CD4-positive, alpha-beta memory T cell (primary cell): ENCODE results near the gene MTA3. TPM values are rescaled to one million over a fixed set of nuclear protein-coding genes. Genes with fewer than 3 reads are reported as not detected.
A peak's percentile ranks its signal among the peaks of the same experiment; 100 is the strongest.
"Not testable (repeated sequence)": the region's sequence is repeated elsewhere in the genome, so short reads cannot be mapped to it uniquely, and the experiment has no call there.

Experiments
- CTCF ChIA-PET: fragments of 350-600 bp; sonication (Branson Sonifier 250); formaldehyde crosslinking; loops from one replicate; lab custom pipeline; 2021; ENCODE audit warnings: inconsistent platforms; ENCODE audit not compliant: partially characterized antibody; lab: Charles Lee
- POLR2A ChIA-PET: fragments of 350-600 bp; sonication (Branson Sonifier 250); formaldehyde crosslinking; loops from one replicate; lab custom pipeline; 2021; ENCODE audit not compliant: partially characterized antibody; lab: Charles Lee
- DNase-seq, 5 donors: peaks; one replicate each; pipeline versions ENCODE4 v3.0.0 to v3.0.0-alpha.2; 2020 to 2022; ENCODE audit warnings: mixed read lengths in 1 of 5
- H3K27ac ChIP-seq: one replicate; pipeline ENCODE4 v1.7.0; 2013; ENCODE audit warnings: low read depth, low read length
- H3K27me3 ChIP-seq: 2 replicates; pipeline ENCODE4 v1.7.0; 2013; ENCODE audit warnings: mild to moderate bottlenecking, low read length, moderate library complexity; ENCODE audit not compliant: insufficient read depth
- H3K36me3 ChIP-seq: 2 replicates; pipeline ENCODE4 v1.7.0; 2013; ENCODE audit warnings: mild to moderate bottlenecking, low read length, moderate library complexity; ENCODE audit not compliant: insufficient read depth
- H3K4me1 ChIP-seq: 2 replicates; pipeline ENCODE4 v1.7.0; 2013; ENCODE audit warnings: mild to moderate bottlenecking, low read length, moderate library complexity; ENCODE audit not compliant: insufficient read depth
- H3K4me3 ChIP-seq, 2 donors: one replicate each; pipeline ENCODE4 v1.7.0; 2013; ENCODE audit warnings: low read length in 2 of 2, mild to moderate bottlenecking in 1 of 2
- H3K9me3 ChIP-seq, 2 donors: one replicate each; pipeline ENCODE4 v1.7.0; 2013; ENCODE audit warnings: low read length in 2 of 2, control low read depth in 1 of 2; ENCODE audit not compliant: control insufficient read depth in 1 of 2
- H3K27ac Mint-ChIP-seq, 7 donors: one replicate each; pipeline ENCODE4 v1.8.0; 2020 to 2021; ENCODE audit warnings: mixed read lengths in 7 of 7, mild to moderate bottlenecking in 6 of 7, inconsistent platforms in 3 of 7, moderate library complexity in 3 of 7
- H3K27me3 Mint-ChIP-seq, 2 donors: one replicate each; pipeline ENCODE4 v1.8.0; 2020 to 2021; ENCODE audit warnings: mixed read lengths in 2 of 2
- H3K36me3 Mint-ChIP-seq, 2 donors: one replicate each; pipeline ENCODE4 v1.8.0; 2020 to 2021; ENCODE audit warnings: mixed read lengths in 2 of 2, inconsistent platforms in 1 of 2, mild to moderate bottlenecking in 1 of 2
- H3K4me1 Mint-ChIP-seq, 4 donors: one replicate each; pipeline ENCODE4 v1.8.0; 2020 to 2021; ENCODE audit warnings: mixed read lengths in 4 of 4, mild to moderate bottlenecking in 1 of 4
- H3K4me3 Mint-ChIP-seq, 8 donors: one replicate each; pipeline ENCODE4 v1.8.0; 2020 to 2021; ENCODE audit warnings: mixed read lengths in 8 of 8, mild to moderate bottlenecking in 7 of 8, moderate library complexity in 6 of 8, inconsistent platforms in 3 of 8
- H3K9me3 Mint-ChIP-seq, 8 donors: one replicate each; pipeline ENCODE4 v1.8.0; 2020 to 2021; ENCODE audit warnings: mixed read lengths in 8 of 8, mild to moderate bottlenecking in 5 of 8, inconsistent platforms in 3 of 8, moderate library complexity in 1 of 8
- intact Hi-C: fragments of 100-400 bp; cut with micrococcal nuclease; formaldehyde crosslinking; loops from one replicate; pipeline ENCODE4 v1.15.1; 2023
- polyA plus RNA-seq, 2 donors: library from polyadenylated mRNA; unstranded; fragments of 300-500 nt; fragmentation: Illumina TruSeq; gene quantifications; one replicate each; pipeline ENCODE4 v1.2.3, GENCODE V29; 2021
- total RNA-seq, 2 experiments: library from RNA; stranded (reverse); gene quantifications; one replicate each; pipeline ENCODE4 v1.2.3, GENCODE V29; 2021

Gene MTA3
- total and polyA plus RNA-seq, 4 experiments from 2014 or later: 7.7 to 21.3 (median 13.3) TPM

DNA sequence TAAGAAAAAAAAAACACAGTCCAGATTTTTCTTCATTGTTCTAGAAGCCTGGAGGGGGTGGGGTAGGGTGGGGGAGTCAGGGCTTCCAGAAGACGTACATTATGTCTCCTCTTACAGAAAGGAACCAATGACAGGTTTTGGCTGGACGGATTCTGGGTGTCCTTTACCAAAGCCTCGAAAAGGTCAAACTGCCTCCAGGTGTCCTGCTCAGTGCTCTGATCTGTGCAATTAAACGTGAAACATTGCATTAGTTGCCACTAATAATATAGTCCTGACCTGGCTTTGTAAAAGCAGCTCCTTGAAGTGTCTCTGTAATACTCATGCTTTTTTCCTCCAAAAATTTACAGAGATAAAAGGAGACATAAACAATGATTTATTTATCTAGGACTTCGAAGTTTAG is 11.1 kb upstream of the MTA3 start:
- no peak overlapping the region for H3K4me3 Mint-ChIP-seq
- no peaks in the 10 kb centered on the region for H3K4me1 Mint-ChIP-seq
- ChIA-PET POLR2A (no interaction called here), CTCF (no interaction called here)
- peaks cover 0 to 1% of the 10 kb centered on the region in 2 donors for H3K27me3 Mint-ChIP-seq
- H3K27ac Mint-ChIP-seq: no peak overlapping the region
- Histone ChIP-seq H3K4me1 (no peaks in the 10 kb centered on the region), H3K4me3 (no peak overlapping the region), H3K9me3 (no peaks in the 10 kb centered on the region), H3K27ac (no peak overlapping the region), H3K27me3 (no peaks in the 10 kb centered on the region), H3K36me3 (no peaks in the 10 kb centered on the region)
- H3K9me3 Mint-ChIP-seq: peaks cover 0 to 2% (median 0%) of the 10 kb centered on the region in 8 donors
- no peak for DNase-seq
- H3K36me3 Mint-ChIP-seq: no peaks in the 10 kb centered on the region
- intact Hi-C loops: no loop called here

DNA sequence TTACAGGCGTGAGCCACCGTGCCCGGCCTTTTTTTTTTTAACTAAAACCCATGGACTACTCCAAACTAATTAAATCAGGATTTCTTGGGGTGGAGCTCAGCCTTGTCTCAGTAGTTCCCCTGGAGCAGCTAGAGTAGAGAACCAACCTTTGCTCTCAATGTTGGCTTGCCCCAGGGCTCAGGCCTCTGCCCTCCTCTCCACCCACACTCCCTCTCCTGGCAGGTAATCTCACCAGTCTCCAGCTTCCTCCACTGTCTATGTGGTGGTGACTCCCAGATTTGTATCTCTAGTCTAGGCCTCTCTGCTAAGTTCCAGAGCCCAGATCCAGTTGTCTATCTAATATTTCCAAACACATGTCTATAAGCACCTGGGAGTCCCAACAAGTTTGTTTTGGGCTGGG is 9.6 kb upstream of the MTA3 start:
- ChIA-PET CTCF (no interaction called here), POLR2A (no interaction called here)
- no peaks in the 10 kb centered on the region for H3K36me3 Mint-ChIP-seq
- peaks cover 0 to 1% of the 10 kb centered on the region in 2 donors for H3K27me3 Mint-ChIP-seq
- no peak for DNase-seq
- intact Hi-C loops: no loop called here
- no peaks in the 10 kb centered on the region for H3K4me1 ChIP-seq
- no peaks in the 10 kb centered on the region for H3K36me3 ChIP-seq
- no peaks in the 10 kb centered on the region for H3K4me1 Mint-ChIP-seq
- H3K4me3 Mint-ChIP-seq: no peak overlapping the region
- no peaks in the 10 kb centered on the region for H3K9me3 ChIP-seq
- no peak overlapping the region for H3K4me3 ChIP-seq
- H3K27ac Mint-ChIP-seq: no peak overlapping the region
- peaks cover 0 to 2% (median 0%) of the 10 kb centered on the region in 8 donors for H3K9me3 Mint-ChIP-seq
- no peaks in the 10 kb centered on the region for H3K27me3 ChIP-seq
- no peak overlapping the region for H3K27ac ChIP-seq

DNA sequence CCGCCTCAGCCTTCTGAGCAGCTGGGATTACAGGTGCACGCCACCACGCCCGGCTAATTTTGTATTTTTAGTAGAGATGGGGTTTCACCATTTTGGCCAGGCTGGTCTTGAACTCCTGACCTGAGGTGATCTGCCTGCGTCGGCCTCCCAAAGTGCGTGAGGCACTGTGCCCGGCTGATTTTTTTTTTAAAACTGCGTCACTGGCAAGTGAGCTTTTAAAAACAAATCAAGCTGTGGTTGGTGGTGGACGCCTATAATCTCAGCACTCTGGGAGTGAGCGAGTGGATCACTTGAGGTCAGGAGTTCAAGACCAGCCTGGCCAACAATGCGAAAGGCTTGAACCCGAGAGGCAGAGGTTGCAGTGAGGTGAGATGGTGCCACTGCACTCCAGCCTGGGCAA is 8.3 kb upstream of the MTA3 start:
- H3K9me3 ChIP-seq, H3K27ac ChIP-seq, H3K27ac Mint-ChIP-seq, H3K36me3 Mint-ChIP-seq, POLR2A ChIA-PET, H3K4me1 ChIP-seq, H3K36me3 ChIP-seq, H3K4me1 Mint-ChIP-seq, H3K27me3 ChIP-seq, intact Hi-C loops, H3K9me3 Mint-ChIP-seq, H3K4me3 ChIP-seq, DNase-seq, H3K4me3 Mint-ChIP-seq, H3K27me3 Mint-ChIP-seq: not testable (repeated sequence)
- CTCF ChIA-PET: interaction anchor here (0.6 kb wide), 1 partner anchor 79 kb away, joined by 3 read pairs; no protein-coding TSS in a partner anchor

DNA sequence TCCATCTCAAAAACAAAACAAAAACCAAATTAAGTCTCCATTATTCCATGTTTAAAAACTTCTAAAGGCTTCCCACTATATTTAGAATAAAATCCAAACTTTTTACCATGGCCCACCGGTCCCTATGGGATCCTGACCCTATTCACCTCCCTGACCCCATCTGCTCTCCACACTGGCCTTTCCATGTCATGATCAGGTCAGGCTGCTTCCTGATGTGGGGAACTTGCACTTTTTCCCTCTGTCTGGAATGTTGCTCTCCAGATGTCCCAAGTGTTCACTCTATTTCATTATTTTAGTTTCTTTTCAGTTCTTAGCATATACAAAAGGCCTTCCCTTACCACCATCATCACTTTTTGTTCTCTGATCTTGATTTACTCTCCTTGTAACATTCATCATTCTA is 7.5 kb upstream of the MTA3 start:
- intact Hi-C loops: no loop called here
- CTCF ChIA-PET: no interaction called here
- H3K4me1 Mint-ChIP-seq: no peaks in the 10 kb centered on the region

DNA sequence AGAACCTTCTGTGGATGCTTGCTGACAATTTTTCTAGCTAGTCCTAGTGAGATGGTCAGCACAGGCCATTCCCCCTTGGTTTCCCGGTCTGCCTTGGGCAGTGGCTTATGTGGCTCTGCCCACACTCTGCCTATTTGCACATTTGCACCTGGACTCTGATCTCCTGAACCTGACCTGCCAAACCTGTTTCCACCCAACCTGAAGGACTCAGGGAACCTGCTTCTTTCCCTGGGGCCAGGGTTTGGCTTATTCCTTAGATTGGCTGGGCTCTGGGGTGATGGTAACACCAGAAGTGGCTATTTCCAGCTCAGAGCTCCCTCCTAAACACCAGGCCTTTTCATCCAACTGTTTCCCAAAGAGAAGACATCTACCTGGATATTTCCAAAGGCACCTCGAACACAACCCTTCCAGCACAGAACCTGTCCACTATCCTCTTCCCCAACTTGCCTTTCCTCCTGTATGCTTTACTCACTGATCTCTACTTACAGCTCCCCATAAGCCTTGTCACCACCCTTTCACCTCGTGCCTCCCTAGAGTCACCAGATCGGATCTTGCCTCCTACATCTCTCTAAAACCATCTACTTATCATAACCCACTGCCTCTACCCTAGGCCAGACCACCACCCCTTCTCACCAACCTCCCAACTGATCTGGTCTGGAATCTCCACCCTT is 5.8 kb upstream of the MTA3 start:
- Mint-ChIP-seq H3K4me1 (peaks cover 0 to 4% (median 2%) of the 10 kb centered on the region in 4 donors), H3K27ac (no peak overlapping the region), H3K4me3 (no peak overlapping the region), H3K27me3 (no peaks in the 10 kb centered on the region), H3K9me3 (peaks cover 0 to 3% (median 0%) of the 10 kb centered on the region in 8 donors), H3K36me3 (no peaks in the 10 kb centered on the region)
- no peaks in the 10 kb centered on the region for H3K4me1 ChIP-seq
- H3K27ac ChIP-seq: no peak overlapping the region
- intact Hi-C loops: no loop called here
- H3K36me3 ChIP-seq: no peaks in the 10 kb centered on the region
- DNase-seq: no peak
- no peaks in the 10 kb centered on the region for H3K9me3 ChIP-seq
- H3K27me3 ChIP-seq: no peaks in the 10 kb centered on the region
- no peak overlapping the region for H3K4me3 ChIP-seq
- POLR2A ChIA-PET: no interaction called here
- CTCF ChIA-PET: interaction anchor here (0.6 kb wide), 1 partner anchor 12 kb away, joined by 3 read pairs; no protein-coding TSS in a partner anchor

More for the DNA sequence above, 7.5 kb upstream of the MTA3 start:
- H3K27ac Mint-ChIP-seq: no peak overlapping the region
- Histone ChIP-seq H3K36me3 (no peaks in the 10 kb centered on the region), H3K27me3 (no peaks in the 10 kb centered on the region), H3K27ac (no peak overlapping the region), H3K9me3 (no peaks in the 10 kb centered on the region), H3K4me1 (no peaks in the 10 kb centered on the region), H3K4me3 (no peak overlapping the region)
- no peak for DNase-seq
- H3K36me3 Mint-ChIP-seq: no peaks in the 10 kb centered on the region
- H3K4me3 Mint-ChIP-seq: no peak overlapping the region
- POLR2A ChIA-PET: no interaction called here
- peaks cover 0 to 2% (median 0%) of the 10 kb centered on the region in 8 donors for H3K9me3 Mint-ChIP-seq
- H3K27me3 Mint-ChIP-seq: no peaks in the 10 kb centered on the region

DNA sequence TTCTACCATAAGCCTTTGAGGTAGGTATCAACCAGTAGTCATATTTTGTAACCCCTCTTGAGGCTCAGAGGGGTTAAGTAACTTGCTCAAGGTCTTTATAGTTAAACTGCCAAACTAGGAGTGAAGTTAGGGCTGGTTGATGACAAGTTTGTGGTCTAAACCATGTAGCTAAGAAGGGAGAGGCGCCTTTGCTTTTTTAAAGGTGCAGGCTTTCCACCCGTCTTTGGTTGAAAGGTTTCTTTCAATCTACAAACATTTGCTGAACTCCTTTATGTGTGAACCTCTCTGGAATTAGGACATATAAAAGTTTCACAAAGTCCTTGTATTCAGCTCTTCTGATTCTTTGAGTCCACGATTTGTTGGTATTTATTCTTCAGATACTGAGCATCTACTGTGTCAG is 2.4 kb upstream of the MTA3 start:
- CTCF ChIA-PET: no interaction called here
- Mint-ChIP-seq H3K27me3 (no peaks in the 10 kb centered on the region), H3K27ac (peak overlapping the region in 3 of 7 donors; percentile 13 to 46 (median 18)), H3K9me3 (peaks cover 0 to 2% (median 0%) of the 10 kb centered on the region in 8 donors), H3K36me3 (peaks cover 0 to 3% of the 10 kb centered on the region in 2 donors), H3K4me1 (peaks cover 8 to 19% (median 14%) of the 10 kb centered on the region in 4 donors), H3K4me3 (peak overlapping the region in 3 of 8 donors; percentile 7 to 71 (median 28))
- intact Hi-C loops: loop anchor here (2.0 kb wide), 1 partner anchor 71 kb away; no protein-coding TSS in a partner anchor
- Histone ChIP-seq H3K4me1 (peaks cover 9% of the 10 kb centered on the region), H3K27me3 (no peaks in the 10 kb centered on the region), H3K4me3 (no peak overlapping the region), H3K9me3 (no peaks in the 10 kb centered on the region), H3K27ac (no peak overlapping the region), H3K36me3 (no peaks in the 10 kb centered on the region)
- no peak for DNase-seq
- POLR2A ChIA-PET: no interaction called here

DNA sequence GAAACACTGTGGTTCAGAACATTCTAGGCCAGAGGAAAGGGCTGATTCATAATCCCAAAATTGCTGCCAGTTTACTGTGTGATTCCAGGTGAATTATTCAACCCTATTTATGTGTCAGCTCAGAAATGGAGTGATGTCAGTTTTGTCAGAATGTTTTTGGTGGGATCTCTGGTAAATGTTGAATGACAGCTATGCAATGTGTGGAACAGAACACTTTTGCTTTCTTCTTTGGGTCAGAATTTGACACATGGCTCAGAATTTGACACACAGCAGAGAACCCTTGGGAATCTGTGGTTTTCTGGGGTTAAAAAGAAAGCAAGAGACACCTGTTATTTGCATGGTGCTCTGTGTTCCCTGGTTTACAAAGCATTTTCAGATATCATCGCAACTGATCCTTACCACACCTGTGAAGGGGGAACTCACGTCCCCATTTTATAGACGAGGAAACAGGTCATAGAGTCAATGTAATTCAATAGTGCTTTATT is 1.6 kb upstream of the MTA3 start:
- ChIA-PET POLR2A (interaction anchor here (0.6 kb wide), 1 partner anchor 752 kb away, joined by 3 read pairs; no protein-coding TSS in a partner anchor), CTCF (no interaction called here)
- peaks cover 8 to 19% (median 14%) of the 10 kb centered on the region in 4 donors for H3K4me1 Mint-ChIP-seq

More for the DNA sequence above, 1.6 kb upstream of the MTA3 start:
- no peaks in the 10 kb centered on the region for H3K27me3 Mint-ChIP-seq
- H3K4me3 Mint-ChIP-seq: peak overlapping the region in 7 of 8 donors; percentile 53 to 87 (median 64)
- no peaks in the 10 kb centered on the region for H3K9me3 ChIP-seq
- no peak for DNase-seq
- no peaks in the 10 kb centered on the region for H3K27me3 ChIP-seq
- H3K27ac ChIP-seq: no peak overlapping the region
- H3K4me3 ChIP-seq: no peak overlapping the region
- H3K36me3 ChIP-seq: no peaks in the 10 kb centered on the region
- H3K4me1 ChIP-seq: peaks cover 9% of the 10 kb centered on the region
- intact Hi-C loops: loop anchor here (2.0 kb wide), 1 partner anchor 72 kb away; no protein-coding TSS in a partner anchor
- H3K9me3 Mint-ChIP-seq: peaks cover 0 to 2% (median 0%) of the 10 kb centered on the region in 8 donors
- H3K36me3 Mint-ChIP-seq: peaks cover 0 to 3% of the 10 kb centered on the region in 2 donors
- peak overlapping the region in 2 of 7 donors; percentile 78 to 84 for H3K27ac Mint-ChIP-seq
